SK-N-MC (cell line): ENCODE measurements around the gene SMIM8.

Source experiments
- EZH2 ChIP-seq: fragments of 200-600 bp; sonication (generic); IDR thresholded peaks from one replicate; pipeline ENCODE4 v1.6.1; 2017; ENCODE audit warnings: antibody characterized with exemption
- FOXP2 ChIP-seq: optimal IDR thresholded peaks from 2 replicates; pipeline ENCODE3; 2011; ENCODE audit warnings: mild to moderate bottlenecking, moderate library complexity; ENCODE audit not compliant: insufficient read depth; ENCODE audit errors: extremely low read length, control extremely low read depth
- POLR2AphosphoS5 ChIP-seq: IDR thresholded peaks from 2 replicates; pipeline ENCODE4 v1.6.1; 2012; ENCODE audit warnings: mild to moderate bottlenecking, low read depth, low read length, borderline replicate concordance

GRCh38 chr6:87364602-87365252 lies 42.3 kb downstream of the SMIM8 start:
- TF ChIP-seq POLR2AphosphoS5, result no peak
- no peak for TF ChIP-seq EZH2
- no peak for TF ChIP-seq FOXP2
